HUES6 (cell line): ENCODE measurements around the gene ANP32A.

Experiments
- H3K27ac ChIP-seq: 2 replicates; pipeline ENCODE4 v1.7.0; 2013; ENCODE audit warnings: low read depth, mild to moderate bottlenecking, low read length, inconsistent platforms
- H3K27me3 ChIP-seq: 2 replicates; pipeline ENCODE4 v1.6.1; 2013; ENCODE audit warnings: low read length; ENCODE audit not compliant: control insufficient read depth, insufficient read depth
- H3K36me3 ChIP-seq: 2 replicates; pipeline ENCODE4 v1.6.1; 2013; ENCODE audit warnings: low read length; ENCODE audit not compliant: control insufficient read depth, insufficient read depth
- H3K4me1 ChIP-seq: 2 replicates; pipeline ENCODE4 v1.6.1; 2013; ENCODE audit warnings: low read length; ENCODE audit not compliant: control insufficient read depth, insufficient read depth
- H3K4me3 ChIP-seq: 2 replicates; pipeline ENCODE4 v1.5.1; 2013; ENCODE audit warnings: low read depth, low read length
- H3K9ac ChIP-seq: one replicate; pipeline ENCODE4 v1.6.1; 2013; ENCODE audit warnings: mild to moderate bottlenecking, low read length
- H3K9me3 ChIP-seq: 2 replicates; pipeline ENCODE4 v1.6.1; 2013; ENCODE audit warnings: low read depth, low read length; ENCODE audit not compliant: control insufficient read depth, insufficient read depth

The ANP32A gene

GRCh38 chr15:68812069-68812468 is 8.6 kb downstream of the ANP32A start:
- Histone ChIP-seq H3K9me3 (no peaks in the 10 kb centered on the region), H3K27me3 (no peaks in the 10 kb centered on the region), H3K9ac (no peak overlapping the region), H3K4me3 (no peak overlapping the region), H3K27ac (no peak overlapping the region), H3K36me3 (peaks cover 14% of the 10 kb centered on the region), H3K4me1 (peaks cover 56% of the 10 kb centered on the region)

GRCh38 chr15:68809517-68809916 is 11.2 kb downstream of the ANP32A start:
- Histone ChIP-seq H3K4me1 (peaks cover 41% of the 10 kb centered on the region), H3K4me3 (no peak overlapping the region)

GRCh38 chr15:68808770-68809169 is 11.9 kb downstream of the ANP32A start:
- peaks cover 8% of the 10 kb centered on the region; the same call in 1 of the 2 replicates for H3K36me3 ChIP-seq
- H3K9ac ChIP-seq = no peak overlapping the region
- H3K4me3 ChIP-seq = no peak overlapping the region
- no peaks in the 10 kb centered on the region for H3K9me3 ChIP-seq
- no peaks in the 10 kb centered on the region for H3K27me3 ChIP-seq
- H3K27ac ChIP-seq = no peak overlapping the region
- peaks cover 39% of the 10 kb centered on the region for H3K4me1 ChIP-seq

More at GRCh38 chr15:68809517-68809916, 11.2 kb downstream of the ANP32A start:
- H3K27ac ChIP-seq = no peak overlapping the region
- H3K36me3 ChIP-seq = peaks cover 8% of the 10 kb centered on the region; the same call in 1 of the 2 replicates
- no peak overlapping the region for H3K9ac ChIP-seq
- no peaks in the 10 kb centered on the region for H3K27me3 ChIP-seq
- H3K9me3 ChIP-seq = no peaks in the 10 kb centered on the region

GRCh38 chr15:68808091-68808490 is 12.6 kb downstream of the ANP32A start:
- Histone ChIP-seq H3K36me3 (peaks cover 8% of the 10 kb centered on the region; the same call in 1 of the 2 replicates), H3K4me1 (peaks cover 33% of the 10 kb centered on the region), H3K27me3 (no peaks in the 10 kb centered on the region), H3K27ac (no peak overlapping the region), H3K9ac (no peak overlapping the region), H3K9me3 (no peaks in the 10 kb centered on the region), H3K4me3 (no peak overlapping the region)

- H3K27ac ChIP-seq = no peak overlapping the region
- H3K27me3 ChIP-seq = no peaks in the 10 kb centered on the region
- H3K9me3 ChIP-seq = no peaks in the 10 kb centered on the region
- H3K9ac ChIP-seq = no peak overlapping the region
- peak overlapping the region; percentile 11; the same call in 1 of the 2 replicates for H3K4me3 ChIP-seq
- peaks cover 8% of the 10 kb centered on the region; the same call in 1 of the 2 replicates for H3K36me3 ChIP-seq
- peaks cover 30% of the 10 kb centered on the region for H3K4me1 ChIP-seq
Measured at GRCh38 chr15:68807249-68807648, 13.4 kb downstream of the ANP32A start.

GRCh38 chr15:68806220-68807060 is 14.3 kb downstream of the ANP32A start:
- Histone ChIP-seq H3K4me3 (no peak overlapping the region), H3K9ac (no peak overlapping the region), H3K4me1 (peaks cover 28% of the 10 kb centered on the region), H3K36me3 (peaks cover 8% of the 10 kb centered on the region; the same call in 1 of the 2 replicates), H3K9me3 (no peaks in the 10 kb centered on the region), H3K27ac (no peak overlapping the region), H3K27me3 (no peaks in the 10 kb centered on the region)

GRCh38 chr15:68802373-68802772 is 18.3 kb downstream of the ANP32A start:
- Histone ChIP-seq H3K9ac (no peak overlapping the region), H3K27ac (no peak overlapping the region), H3K4me1 (peaks cover 29% of the 10 kb centered on the region), H3K36me3 (no peaks in the 10 kb centered on the region), H3K9me3 (no peaks in the 10 kb centered on the region), H3K27me3 (no peaks in the 10 kb centered on the region), H3K4me3 (no peak overlapping the region)

- peaks cover 27% of the 10 kb centered on the region for H3K4me1 ChIP-seq
- H3K27me3 ChIP-seq = no peaks in the 10 kb centered on the region
- H3K9ac ChIP-seq = no peak overlapping the region
- no peaks in the 10 kb centered on the region for H3K36me3 ChIP-seq
- H3K27ac ChIP-seq = no peak overlapping the region
- no peak overlapping the region for H3K4me3 ChIP-seq
- no peaks in the 10 kb centered on the region for H3K9me3 ChIP-seq
Measured at GRCh38 chr15:68801572-68802148, 19.0 kb downstream of the ANP32A start.

- no peak overlapping the region for H3K9ac ChIP-seq
- H3K27me3 ChIP-seq = no peaks in the 10 kb centered on the region
- H3K4me1 ChIP-seq = peaks cover 32% of the 10 kb centered on the region
- no peaks in the 10 kb centered on the region for H3K9me3 ChIP-seq
- H3K27ac ChIP-seq = no peak overlapping the region
- H3K36me3 ChIP-seq = peaks cover 3% of the 10 kb centered on the region; the same call in 1 of the 2 replicates
- no peak overlapping the region for H3K4me3 ChIP-seq
Measured at GRCh38 chr15:68800875-68801274, 19.8 kb downstream of the ANP32A start.

GRCh38 chr15:68798346-68799094 is 22.2 kb downstream of the ANP32A start:
- no peak overlapping the region for H3K4me3 ChIP-seq
- no peaks in the 10 kb centered on the region for H3K9me3 ChIP-seq
- H3K27ac ChIP-seq = no peak overlapping the region
- peaks cover 54% of the 10 kb centered on the region for H3K4me1 ChIP-seq
- H3K27me3 ChIP-seq = no peaks in the 10 kb centered on the region
- H3K36me3 ChIP-seq = peaks cover 3% of the 10 kb centered on the region
- H3K9ac ChIP-seq = no peak overlapping the region
